H1 (cell line): ENCODE results near the gene USP36. TPM values are rescaled to one million over a fixed set of nuclear protein-coding genes. Genes with fewer than 3 reads are reported as not detected.

Experiments
- BCL11A ChIP-seq, 2 experiments: IDR thresholded peaks; one replicate each; pipeline ENCODE4 v1.6.1; 2011; ENCODE audit warnings: low read depth in 2 of 2, low read length in 2 of 2, mild to moderate bottlenecking in 2 of 2
- CBX8 ChIP-seq: fragments of 300-800, 300-1000 bp; sonication (generic); IDR thresholded peaks from 2 replicates; pipeline ENCODE4 v1.7.1; 2016; ENCODE audit warnings: low read depth, low read length, borderline replicate concordance
- CHD7 ChIP-seq: fragments of 300-600 bp; sonication (generic); IDR thresholded peaks from 2 replicates; pipeline ENCODE4 v1.7.1; 2012; ENCODE audit warnings: low read length, moderate library complexity, mild to moderate bottlenecking, inconsistent platforms; ENCODE audit not compliant: insufficient replicate concordance
- EGR1 ChIP-seq: IDR thresholded peaks from 2 replicates; pipeline ENCODE4 v1.6.1; 2011; ENCODE audit warnings: low read depth, low read length, borderline replicate concordance
- SAP30 ChIP-seq: fragments of 300-600 bp; sonication (generic); IDR thresholded peaks from 2 replicates; pipeline ENCODE4 v1.7.1; 2012; ENCODE audit warnings: low read length, moderate library complexity, mild to moderate bottlenecking, inconsistent platforms; ENCODE audit not compliant: insufficient read depth, insufficient replicate concordance
- TAF7 ChIP-seq: optimal IDR thresholded peaks from 2 replicates; pipeline ENCODE3; 2011; ENCODE audit warnings: low read depth, mild to moderate bottlenecking, inconsistent platforms, low read length, moderate library complexity, borderline replicate concordance
- polyA plus RNA-seq, 7 experiments: library from polyadenylated mRNA; depleted of rRNA in 3 of 7; stranded (reverse) in 5 of 7; unstranded in 2 of 7; fragments of >200 nt in 5 of 7; fragments of 200-250 nt in 2 of 7; gene quantifications; 1 replicate in 5 of 7; 2 replicates in 1 of 7; 4 replicates in 1 of 7; pipeline versions ENCODE4 v1.2.1 to v1.2.3, GENCODE V29; 2011 to 2013; ENCODE audit warnings: missing spikeins in 2 of 7, mixed read lengths in 2 of 7
- total RNA-seq: library from RNA; stranded (reverse); fragmentation: NEBNext Ultra II Directional; extraction: Animal tissue kit (Norgen Biotek cat#: 25700); gene quantifications from 2 replicates; pipeline ENCODE4 v1.2.1, GENCODE V29; 2021

Gene USP36
- total and polyA plus RNA-seq, 2 of the 8 experiments (the other 6 are each of a cell fraction or from before 2014, with no cell fraction given): 40.7 to 67.7 TPM

GRCh38 chr17:78878871-78879527 lies 38.4 kb upstream of the USP36 start (continued):
- TF ChIP-seq CHD7 (no peak), TAF7 (no peak), CBX8 (no peak), EGR1 (no peak), SAP30 (no peak), BCL11A (IDR thresholded peaks at IDR 0.05; ENCODE audit: low read depth in 2 of 2, low read length in 2 of 2) (no peak)
